Vagina (tissue), 2 donors: ENCODE data around the gene GRAMD1B.

Experiments
- CTCF ChIP-seq, 3 experiments: fragments of 450-650 bp in 2 of 3; fragments of 200-600 bp in 1 of 3; sonication (generic) in 1 of 3; IDR thresholded peaks; one replicate each; pipeline ENCODE4 v1.5.1; 2017 to 2019; ENCODE audit warnings: antibody characterized with exemption in 3 of 3, mild to moderate bottlenecking in 2 of 3, moderate library complexity in 2 of 3
- POLR2A ChIP-seq, 2 donors: fragments of 450-650 bp; IDR thresholded peaks; one replicate each; pipeline ENCODE4 v1.6.1; 2017; ENCODE audit warnings: antibody characterized with exemption in 2 of 2, mild to moderate bottlenecking in 2 of 2, moderate library complexity in 2 of 2
- POLR2AphosphoS5 ChIP-seq, 2 donors: sonication (generic); formaldehyde crosslinking; IDR thresholded peaks; one replicate each; pipeline ENCODE4 v1.9.0; 2017; ENCODE audit warnings: antibody characterized with exemption in 2 of 2, mild to moderate bottlenecking in 2 of 2, low read depth in 1 of 2; ENCODE audit not compliant: insufficient read depth in 1 of 2

GRCh38 chr11:123493349-123494063 lies 63.4 kb downstream of the GRAMD1B start:
- TF ChIP-seq CTCF (IDR thresholded peaks at IDR 0.05) (no peak), POLR2AphosphoS5 (IDR thresholded peaks at IDR 0.05; ENCODE audit: insufficient read depth in 1 of 2, low read depth in 1 of 2) (no peak), POLR2A (IDR thresholded peaks at IDR 0.05) (no peak)
